Measurements from ENCODE around the gene LRMDA.
A peak's percentile ranks its signal among the peaks of the same experiment; 100 is the strongest.
"Not testable (repeated sequence)": the region's sequence is repeated elsewhere in the genome, so short reads cannot be mapped to it uniquely, and the experiment has no call there.

The LRMDA gene

DNA sequence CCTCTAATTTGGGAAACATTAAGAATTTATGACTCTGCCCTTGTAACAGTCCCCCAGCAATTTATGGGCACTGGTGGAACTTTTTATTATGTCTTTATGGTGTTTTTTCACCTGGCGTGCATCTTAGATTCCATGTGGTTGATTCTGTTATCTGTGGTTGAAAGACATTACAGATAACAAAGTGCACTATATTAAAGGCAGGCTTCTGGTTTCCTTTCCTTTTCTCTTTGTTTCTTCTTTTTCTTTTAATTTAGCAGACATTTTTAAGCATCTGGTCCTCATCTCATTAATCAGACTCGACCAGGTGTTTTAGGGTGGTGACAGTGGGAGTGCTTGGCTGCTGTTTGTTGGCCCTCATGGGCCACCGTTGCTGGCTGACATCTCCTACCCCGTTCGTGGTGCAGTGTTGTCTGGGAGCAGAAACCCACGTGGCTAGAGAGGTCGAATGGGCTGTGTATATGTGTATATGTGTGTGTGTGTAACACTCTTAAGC lies 77.4 kb downstream of the LRMDA start:
- no peak for DNase-seq

DNA sequence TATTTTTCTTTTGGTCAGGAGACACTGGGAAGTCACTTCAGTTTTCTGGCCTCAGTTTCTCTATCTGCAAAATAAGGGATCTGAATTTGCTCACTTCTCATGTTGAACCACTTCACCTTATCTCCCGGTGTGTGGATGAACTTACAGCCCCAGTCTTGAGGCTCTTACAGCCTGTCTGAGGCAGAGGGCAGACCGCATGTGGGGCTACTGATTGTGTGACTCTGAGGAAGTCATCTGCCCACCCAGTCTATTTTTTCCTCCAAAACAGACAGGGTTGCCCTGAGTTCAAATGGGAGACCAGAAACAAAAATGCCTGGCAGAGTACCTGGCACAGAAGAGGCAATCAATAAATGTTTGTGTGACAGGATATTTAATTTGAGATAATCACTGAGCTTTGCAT lies 78.3 kb downstream of the LRMDA start:
- no peak for DNase-seq

DNA sequence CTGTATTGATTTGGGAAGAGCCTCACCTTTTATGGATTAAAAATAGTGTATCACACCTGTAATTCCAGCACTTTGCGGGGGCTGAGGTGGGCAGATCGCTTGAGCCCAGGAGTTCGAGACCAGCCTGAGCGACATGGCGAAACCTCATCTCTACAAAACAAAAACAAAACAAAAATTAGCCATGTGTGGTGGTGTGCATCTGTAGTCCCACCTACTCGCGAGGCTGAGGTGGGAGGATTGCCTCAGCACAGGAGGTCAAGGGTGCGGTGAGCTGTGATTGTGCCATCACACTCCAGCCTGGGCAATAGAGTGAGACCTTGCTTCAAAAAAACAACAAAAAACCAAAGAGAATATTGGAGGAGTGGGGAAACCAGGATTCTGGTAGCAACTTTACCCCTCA lies 79.6 kb downstream of the LRMDA start:
- DNase-seq = no peak

DNA sequence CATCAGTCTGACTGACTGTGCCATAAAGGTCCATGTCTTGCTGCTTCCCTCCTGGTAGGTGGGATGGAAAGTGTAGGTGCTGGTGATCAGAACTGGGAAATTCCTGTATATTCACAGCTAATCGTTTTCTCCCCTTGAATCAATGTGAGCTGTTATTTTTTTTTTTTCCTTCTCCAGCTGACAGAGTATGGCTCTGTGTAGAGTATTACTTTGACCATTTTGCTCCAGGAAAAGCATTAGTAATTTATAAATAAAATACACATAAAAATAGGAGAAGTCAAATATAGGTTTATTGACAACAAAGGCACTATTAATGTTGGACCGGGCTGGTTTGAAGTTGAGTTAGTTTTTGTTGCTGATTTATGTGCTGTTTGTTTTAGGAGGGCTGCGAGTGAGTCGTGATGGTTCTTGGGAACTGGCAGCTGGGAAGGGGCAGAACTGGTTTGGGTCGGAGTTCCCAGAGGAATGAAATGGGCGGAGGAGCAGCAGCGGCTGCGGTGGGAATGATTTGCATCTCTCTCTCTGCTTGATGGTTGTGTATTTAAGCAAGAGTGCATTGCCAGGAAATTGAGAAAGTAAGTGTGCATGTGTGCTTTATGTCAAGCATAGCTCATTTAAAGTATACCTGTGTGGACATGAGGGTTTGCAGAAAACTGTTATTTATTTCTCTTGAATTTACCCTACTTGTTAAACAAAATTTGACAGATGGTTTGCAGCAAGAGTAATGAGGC lies 80.9 kb downstream of the LRMDA start:
- DNase-seq = peak; percentile 4

DNA sequence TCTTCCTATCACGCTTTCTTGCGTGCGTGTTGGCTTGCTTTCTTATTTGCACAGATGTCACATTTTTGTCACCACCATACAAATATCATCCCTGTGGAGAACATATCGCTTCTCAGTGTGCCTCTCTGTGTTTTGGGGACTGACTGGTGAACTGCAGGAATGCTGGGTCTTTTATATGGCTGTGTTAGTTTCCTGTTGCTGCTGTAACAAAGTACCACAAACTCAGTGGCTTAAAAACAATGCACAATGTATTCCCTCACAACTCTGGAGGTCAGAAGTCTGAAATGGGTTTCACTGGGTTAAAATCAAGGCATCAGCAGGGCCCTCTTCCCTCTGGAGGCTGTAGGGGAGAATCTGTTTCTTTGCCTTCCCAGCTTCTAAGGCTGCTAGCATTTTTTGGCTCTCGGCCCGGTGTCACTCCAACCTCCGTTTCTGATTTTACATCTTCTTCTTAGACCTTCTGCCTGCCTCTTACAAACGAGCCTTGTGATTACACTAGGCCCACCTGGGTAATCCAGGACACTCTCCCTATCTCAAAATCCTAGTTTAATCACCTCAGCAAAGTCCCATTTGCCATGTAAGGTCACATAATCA lies 82.0 kb downstream of the LRMDA start:
- DNase-seq = no peak

DNA sequence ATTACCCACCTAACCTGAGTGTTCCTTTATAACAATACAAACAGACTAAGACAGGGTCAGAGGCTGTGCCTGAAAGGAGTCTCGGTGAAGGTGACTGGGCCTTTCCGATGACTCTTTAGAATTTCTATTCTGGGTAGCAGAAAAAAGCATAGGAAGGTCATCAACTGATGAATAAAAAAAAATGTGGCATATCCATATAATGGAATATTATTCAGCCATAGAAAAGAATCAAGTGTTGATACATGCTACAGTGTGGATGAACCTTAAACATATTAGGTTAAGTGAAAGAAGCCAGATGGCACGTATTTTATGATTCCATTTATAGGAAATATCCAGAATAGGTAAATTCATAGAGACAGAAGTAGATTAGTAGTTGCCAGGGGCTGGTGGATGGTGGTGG lies 83.4 kb downstream of the LRMDA start:
- DNase-seq = no peak

DNA sequence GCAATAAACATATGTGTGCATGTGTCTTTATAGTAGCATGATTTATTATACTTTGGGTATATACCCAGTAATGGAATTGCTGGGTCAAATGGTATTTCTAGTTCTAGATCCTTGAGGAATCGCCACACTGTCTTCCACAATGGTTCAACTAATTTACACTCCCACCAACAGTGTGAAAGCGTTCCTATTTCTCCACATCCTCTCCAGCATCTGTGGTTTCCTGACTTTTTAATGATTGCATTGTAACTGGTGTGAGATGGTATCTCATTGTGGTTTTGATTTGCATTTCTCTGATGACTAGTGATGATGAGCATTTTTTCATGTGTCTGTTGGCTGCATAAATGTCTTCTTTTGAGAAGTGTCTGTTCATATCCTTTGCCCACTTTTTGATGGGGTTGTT lies 84.7 kb downstream of the LRMDA start:
- DNase-seq = not testable (repeated sequence)

DNA sequence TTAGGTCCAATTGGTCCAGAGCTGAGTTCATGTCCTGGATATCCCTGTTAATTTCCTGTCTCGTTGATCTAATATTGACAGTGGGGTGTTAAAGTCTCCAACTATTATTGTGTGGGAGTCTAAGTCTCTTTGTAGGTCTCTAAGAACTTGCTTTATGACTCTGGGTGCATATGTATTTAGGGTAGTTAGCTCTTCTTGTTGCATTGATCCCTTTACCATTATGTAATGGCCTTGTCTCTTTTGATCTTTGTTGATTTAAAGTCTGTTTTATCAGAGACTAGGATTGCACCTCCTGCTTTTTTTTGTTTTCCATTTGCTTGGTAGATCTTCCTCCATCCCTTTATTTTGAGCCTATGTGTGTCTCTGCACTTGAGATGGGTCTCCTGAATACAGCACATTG lies 87.8 kb downstream of the LRMDA start:
- not testable (repeated sequence) for DNase-seq

DNA sequence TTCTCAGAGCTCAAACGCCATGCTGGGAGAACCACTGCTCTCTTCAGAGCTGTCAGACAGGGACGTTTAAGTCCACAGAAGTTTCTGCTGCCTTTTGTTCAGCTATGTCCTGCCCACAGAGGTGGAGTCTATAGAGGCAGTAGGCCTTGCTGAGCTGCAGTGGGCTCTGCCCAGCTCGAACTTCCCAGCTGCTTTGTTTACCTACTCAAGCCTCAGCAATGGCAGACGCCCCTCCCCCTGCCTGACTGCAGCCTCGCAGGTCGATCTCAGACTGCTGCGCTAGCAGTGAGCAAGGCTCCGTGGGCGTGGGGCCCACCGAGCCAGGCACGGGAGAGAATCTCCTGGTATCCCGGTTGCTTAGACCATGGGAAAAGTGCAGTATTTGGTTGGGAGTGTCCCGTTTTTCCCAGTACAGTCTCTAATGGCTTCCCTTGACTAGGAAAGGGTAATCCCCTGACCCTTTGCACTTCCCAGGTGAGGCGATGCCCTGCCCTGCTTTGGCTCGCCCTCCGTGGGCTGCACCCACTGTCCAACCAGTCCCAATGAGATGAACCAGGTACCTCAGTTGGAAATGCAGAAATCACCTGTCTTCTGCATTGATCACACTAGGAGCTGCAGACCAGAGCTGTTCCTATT lies 89.9 kb downstream of the LRMDA start:
- DNase-seq = not testable (repeated sequence)

DNA sequence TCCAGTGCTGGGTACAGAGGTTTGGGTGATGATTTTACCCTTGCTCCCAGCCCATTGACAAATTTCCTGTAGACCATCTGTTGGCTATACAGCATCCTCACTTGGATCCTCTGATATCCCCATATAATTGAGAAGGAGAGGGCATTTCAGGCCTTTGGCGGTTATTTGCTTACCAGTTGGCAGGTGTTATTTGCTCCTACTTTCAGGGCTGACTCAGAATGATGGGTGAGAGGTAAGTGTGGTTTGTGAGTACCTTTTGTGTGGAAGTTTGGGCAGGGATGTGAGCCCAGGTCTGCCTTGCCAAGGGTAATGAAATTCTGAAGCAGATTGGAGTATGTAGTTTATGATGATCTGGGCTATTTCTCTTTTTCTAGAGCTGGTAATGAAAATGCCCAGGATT lies 93.6 kb downstream of the LRMDA start:
- peak; percentile 15 for DNase-seq

DNA sequence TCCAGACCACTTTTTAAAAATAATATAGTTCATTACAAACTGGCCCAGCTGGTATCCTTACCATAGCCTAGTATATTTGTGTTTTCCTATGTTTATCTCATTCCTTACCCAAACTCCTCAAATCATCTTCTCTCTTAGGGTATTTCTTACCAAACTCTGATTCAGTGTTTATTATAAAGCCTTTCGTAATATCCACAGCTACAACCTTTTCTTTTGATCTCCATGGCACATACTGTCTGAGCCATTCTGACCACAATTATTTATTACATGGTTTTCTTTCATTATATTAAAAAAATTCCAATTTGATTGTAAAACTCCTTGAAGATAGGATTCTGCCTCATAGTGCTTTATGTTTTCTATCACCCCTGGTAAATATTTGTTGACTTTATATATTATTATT lies 94.2 kb downstream of the LRMDA start:
- no peak for DNase-seq

DNA sequence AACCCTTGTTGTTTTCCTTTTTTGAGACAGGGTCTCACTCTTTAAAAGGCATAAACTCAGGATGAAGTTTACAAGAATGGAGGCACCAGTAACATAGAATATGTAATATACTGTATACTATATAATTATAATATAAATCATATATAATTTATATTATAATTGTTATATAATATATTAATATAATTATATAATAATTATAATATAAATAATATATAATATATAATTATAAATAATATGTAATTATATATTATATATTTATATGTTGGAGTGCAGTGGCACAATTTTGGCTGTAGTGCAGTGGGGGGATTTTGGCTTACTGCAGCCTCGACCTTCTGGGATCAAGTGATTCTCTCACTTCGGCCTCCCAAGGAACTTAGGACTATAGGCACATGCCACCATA lies 96.1 kb downstream of the LRMDA start:
- no peak for DNase-seq

DNA sequence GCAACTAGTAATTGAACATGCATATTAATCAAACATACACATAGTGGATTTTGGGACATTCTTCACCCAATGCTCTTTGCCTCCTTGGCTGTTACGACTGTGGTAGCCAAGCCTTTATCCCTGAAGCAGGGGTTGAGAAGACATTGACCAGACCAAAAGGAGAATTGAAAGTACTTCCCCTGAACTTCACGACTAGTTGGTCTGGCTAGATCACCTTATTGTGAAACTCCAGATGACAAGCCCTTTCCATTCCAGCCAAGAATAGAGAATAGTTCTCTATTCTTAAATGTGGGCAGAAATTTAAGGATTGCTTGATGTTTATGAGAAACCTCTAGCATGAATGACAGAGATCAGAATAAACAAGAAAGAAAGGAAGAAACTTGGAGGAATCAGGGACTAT lies 97.0 kb downstream of the LRMDA start:
- no peak for DNase-seq

DNA sequence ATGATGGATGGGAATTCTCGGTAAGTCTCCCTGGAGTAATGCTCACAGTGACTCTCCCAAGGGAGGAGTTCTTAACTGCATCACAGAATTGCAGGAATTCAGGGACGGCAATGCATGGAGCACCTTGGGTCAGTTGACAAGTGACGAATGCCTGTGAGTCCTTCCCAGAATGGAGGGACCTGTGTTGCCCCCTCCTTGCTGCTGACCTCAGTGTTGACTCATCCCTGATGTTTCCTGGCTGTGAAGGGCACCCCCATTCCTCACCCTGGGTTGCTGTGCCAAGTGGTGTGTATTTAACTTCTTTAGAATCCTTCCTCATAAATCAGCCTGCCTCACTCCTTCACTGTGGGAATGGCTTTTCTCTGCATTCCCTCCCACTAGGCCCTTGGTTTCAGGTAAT lies 98.9 kb downstream of the LRMDA start:
- DNase-seq = no peak

DNA sequence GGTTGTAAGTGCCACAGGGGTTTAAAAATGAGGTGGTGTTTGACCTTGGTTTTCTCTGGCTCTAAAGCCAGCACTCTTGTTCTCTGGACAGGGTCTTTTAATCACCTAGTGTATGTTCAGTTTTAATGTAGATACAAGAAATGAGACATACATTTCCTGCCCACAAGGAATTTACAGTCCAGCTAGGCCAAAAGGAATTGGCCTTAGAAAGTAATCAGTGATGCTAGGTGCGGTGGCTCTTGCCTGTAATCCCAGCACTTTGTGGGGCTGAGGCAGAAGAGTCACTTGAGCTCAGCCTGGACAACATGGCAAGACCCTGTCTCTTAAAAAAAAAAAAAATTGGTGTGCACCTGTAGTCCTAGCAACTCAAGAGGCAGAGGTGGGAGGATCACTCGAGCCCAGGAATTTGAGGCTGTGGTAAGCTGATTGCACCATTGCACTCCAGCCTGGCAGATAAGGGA lies 100.2 kb downstream of the LRMDA start:
- DNase-seq = no peak

DNA sequence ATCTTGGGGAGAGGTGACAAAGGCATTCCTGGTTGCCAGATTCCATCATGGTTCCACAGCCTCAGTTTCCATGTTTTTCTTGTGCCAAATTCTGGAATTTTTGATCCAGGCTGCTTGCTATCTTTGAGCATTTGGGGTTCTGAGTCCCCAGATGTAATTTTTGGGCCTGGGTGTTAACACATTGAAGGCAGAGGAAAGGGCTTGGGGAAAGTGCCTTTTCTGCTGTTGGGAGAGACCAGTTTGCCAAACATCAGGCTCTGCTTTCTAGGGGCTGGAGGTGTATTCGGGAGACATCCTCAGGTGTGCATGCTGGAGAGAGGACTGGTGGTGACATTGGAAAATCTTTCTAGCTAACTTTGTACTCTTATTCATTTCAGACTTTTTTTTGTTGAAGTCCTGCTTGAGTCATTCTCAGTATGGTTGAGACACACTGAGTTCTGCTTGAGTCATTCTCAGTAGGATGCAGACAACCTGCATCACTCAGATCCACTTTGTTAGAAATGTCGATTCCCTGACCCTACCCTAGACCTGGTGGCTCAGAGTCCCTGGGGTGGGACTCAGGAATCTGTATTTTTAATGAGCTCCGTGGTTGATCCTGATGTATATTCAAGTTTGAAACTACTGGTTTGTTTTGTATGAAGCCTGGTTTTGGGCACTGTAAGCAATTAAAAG lies 101.0 kb downstream of the LRMDA start:
- DNase-seq = no peak

DNA sequence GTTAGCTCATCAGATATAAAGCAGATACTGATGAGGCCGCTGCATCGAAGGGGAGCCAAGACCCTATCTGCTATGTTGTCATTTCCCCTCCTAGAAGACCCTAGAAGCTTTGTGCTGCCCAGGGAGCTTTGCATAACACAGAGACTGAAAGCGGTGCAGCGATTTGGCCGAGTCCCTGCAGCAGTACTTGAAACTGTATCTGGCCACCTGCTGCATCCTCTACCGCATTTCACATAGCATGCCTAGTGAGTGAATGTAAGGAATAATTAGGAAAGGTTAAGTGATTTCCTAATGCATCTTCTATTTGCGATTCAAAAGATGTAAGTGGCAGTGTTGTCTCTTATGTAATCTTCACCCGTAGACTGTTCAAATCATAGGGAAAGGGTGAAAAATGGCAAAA lies 106.7 kb downstream of the LRMDA start:
- DNase-seq = no peak

DNA sequence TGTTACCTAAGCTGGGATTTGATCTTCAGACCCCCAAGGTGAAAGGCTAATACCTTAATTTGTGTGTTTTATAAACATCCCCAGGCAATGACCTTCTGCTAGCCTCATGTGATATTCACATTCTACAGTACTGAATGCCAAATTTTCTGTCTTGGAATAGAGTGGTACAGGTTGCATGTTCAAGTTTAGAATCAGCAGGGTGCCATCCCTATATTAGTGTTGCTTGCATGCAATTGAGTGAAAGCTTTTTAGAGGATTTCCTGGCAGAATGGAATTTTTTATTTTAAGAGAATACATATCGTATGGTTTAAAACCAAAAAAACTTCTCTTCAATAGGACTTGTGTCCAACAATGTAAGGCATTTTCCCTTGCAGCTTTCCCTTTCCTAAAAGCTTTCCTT lies 107.3 kb downstream of the LRMDA start:
- DNase-seq = no peak

DNA sequence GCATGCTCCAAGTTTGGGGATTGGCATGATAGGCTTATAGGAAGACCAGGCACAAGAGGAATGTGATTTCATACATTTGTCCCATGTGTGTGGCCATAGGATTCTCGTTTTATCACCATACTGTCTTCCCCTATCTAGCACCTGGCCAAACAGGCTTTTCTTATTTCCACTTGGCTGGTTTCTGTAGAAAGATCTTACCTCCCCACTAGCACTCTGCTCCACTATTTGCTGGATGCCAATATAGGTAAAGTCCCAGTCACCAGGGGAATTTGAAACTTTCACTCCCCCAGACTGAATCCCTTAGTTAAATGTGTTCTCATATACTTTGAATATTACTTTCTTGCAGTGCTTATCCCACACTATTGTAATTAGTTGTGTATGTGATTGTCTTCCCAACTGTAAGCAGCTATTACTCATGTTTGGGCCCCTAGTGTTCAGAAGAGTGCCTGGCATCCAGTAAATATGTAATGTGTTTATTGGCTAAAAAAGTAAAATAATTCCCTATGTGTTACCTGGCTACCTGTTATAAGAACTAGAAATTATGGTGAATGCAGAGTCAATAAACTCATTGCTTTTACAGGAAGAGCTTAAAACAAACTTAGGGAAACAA lies 109.0 kb downstream of the LRMDA start:
- DNase-seq = no peak

DNA sequence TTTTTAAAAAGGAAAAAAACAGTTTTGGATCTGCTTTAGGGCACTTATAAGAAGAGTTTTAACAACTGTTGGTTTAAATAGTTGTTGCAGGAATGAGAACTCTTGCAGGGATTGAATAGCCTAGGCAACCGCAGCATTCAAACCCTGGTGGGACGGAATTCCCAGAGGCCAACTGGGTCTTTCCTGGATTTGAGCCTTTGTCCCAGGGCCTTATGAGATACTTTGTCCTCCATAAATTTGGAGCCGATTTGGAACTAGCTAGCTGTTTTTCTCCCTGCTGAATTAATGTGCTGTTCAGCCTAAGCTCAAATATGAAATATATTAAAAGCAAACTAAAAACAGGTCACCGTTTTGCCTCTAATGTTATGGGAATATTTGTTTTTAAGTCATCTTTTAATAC lies 109.6 kb downstream of the LRMDA start:
- DNase-seq = no peak

DNA sequence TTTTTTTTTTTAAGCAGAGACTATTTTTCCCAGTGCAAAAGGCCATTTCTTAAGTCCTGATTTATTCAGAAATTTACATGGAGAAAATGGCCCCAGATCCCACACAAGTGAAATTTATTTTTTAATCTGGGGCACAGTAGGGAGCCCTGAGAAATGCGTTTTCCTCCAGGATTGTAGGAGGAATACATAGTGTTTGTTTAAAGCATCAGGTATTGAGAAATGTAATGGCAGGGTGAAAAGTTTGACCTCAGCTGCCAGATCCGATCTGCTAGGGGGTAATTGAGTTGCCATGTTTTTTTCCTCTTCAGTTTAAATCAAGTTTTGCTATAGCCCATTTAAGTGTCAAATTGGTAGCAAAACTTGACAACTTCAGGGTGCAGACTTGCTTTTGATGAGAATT lies 110.0 kb downstream of the LRMDA start:
- DNase-seq = no peak

DNA sequence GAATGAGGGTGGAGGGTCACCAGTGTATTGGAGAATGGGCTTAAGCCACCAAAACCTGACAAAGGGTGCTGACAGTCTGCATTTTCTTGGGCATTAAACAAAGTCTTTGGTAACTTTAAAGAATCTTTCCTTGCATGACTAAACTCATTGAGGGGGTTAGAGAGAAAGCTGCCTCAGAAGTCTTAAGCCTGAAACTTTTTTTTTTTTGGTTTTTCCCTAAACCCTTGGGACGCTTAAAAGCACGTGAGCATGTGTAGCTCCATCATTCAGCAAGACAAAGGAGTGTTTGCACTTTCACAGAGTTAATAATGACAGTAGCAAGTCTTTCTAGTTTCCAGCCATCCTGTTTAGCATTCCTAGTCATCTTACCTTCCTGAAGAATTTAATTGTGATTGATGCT lies 110.7 kb downstream of the LRMDA start:
- DNase-seq = no peak

DNA sequence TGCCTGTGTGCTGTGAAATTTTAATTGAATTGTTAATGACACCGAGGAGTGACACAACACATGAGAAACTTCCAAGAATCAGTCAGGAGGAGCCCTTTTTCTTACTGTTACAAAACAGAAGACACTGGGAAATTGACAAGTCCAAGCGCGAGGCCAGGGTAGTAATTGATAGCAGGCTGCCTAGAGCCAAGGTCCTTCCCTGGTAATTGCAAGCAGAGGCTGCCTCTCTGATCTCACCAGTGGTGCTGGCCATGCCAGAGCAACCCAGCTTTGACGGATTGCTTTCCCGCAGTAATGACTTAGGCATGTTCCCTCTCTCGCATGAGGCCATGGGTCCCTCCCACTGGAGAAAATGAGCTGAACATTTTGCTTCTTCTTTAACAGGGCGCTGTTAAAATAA lies 111.5 kb downstream of the LRMDA start:
- DNase-seq = no peak

All from NCI-H187 treated with DMSO at 0.1 percent for 48 hours (cell line).